RWPE2 (cell line): ENCODE measurements around the gene ARHGEF1.

Experiments
- ATAC-seq: fragments of 200-7000 bp; cut with Tn5 transposase; 3 replicates; pipeline ENCODE4 v1.9.1; 2021; ENCODE audit warnings: low read depth
- DNase-seq: peaks from one replicate; pipeline ENCODE4 v3.0.0-alpha.2; 2020; ENCODE audit warnings: low spot score
- H3K27ac ChIP-seq: fragments of 450-650 bp; 2 replicates; pipeline ENCODE4 v1.5.1; 2017; ENCODE audit warnings: mild to moderate bottlenecking; ENCODE audit not compliant: poor library complexity, severe bottlenecking
- H3K27me3 ChIP-seq: fragments of 250-450 bp; sonication (Bioruptor Pico); 2 replicates; pipeline ENCODE4 v1.5.1; 2021; ENCODE audit warnings: mild to moderate bottlenecking, moderate library complexity; ENCODE audit not compliant: insufficient read depth, poor library complexity, severe bottlenecking
- H3K36me3 ChIP-seq: fragments of 250-450 bp; sonication (Bioruptor Pico); 2 replicates; pipeline ENCODE4 v1.5.1; 2020; ENCODE audit warnings: low read depth, mild to moderate bottlenecking, moderate library complexity
- H3K4me1 ChIP-seq: fragments of 250-450 bp; sonication (Bioruptor Pico); 2 replicates; pipeline ENCODE4 v1.5.1; 2021; ENCODE audit warnings: mild to moderate bottlenecking, moderate library complexity; ENCODE audit not compliant: insufficient read depth, poor library complexity, severe bottlenecking
- H3K4me3 ChIP-seq: fragments of 250-450 bp; sonication (Bioruptor Pico); 2 replicates; pipeline ENCODE4 v1.5.1; 2021; ENCODE audit warnings: mild to moderate bottlenecking, moderate library complexity; ENCODE audit not compliant: severe bottlenecking
- H3K9me3 ChIP-seq: fragments of 250-450 bp; sonication (Bioruptor Pico); 2 replicates; pipeline ENCODE4 v1.5.1; 2021; ENCODE audit warnings: mild to moderate bottlenecking, moderate library complexity; ENCODE audit not compliant: severe bottlenecking
- TF ChIP-seq, protein P1 (sequence below): fragments of 450-650 bp; IDR thresholded peaks from one replicate; pipeline ENCODE4 v1.5.1; 2017; ENCODE audit warnings: mild to moderate bottlenecking, moderate library complexity; ENCODE audit not compliant: poor library complexity, severe bottlenecking

ARHGEF1 gene

GRCh38 chr19:41844601-41845000 is 38.4 kb upstream of the ARHGEF1 start, which contains the start of gene LYPD4:
Gene LYPD4 (minus strand): TSS chr19:41844683. CDS start chr19:41839285, 5,398 bp downstream.
- H3K27ac ChIP-seq: no peak within 1 kb of the TSS
- peaks cover 4% of the 10 kb centered on the region for H3K27me3 ChIP-seq
- DNase-seq (no peak), ATAC-seq (no peak)
- no peaks in the 10 kb centered on the region for H3K36me3 ChIP-seq
- H3K4me1 ChIP-seq: no peaks in the 10 kb centered on the region
- no peak within 1 kb of the TSS for H3K4me3 ChIP-seq
- no peaks in the 10 kb centered on the region for H3K9me3 ChIP-seq
- TF ChIP-seq, protein P1, sequence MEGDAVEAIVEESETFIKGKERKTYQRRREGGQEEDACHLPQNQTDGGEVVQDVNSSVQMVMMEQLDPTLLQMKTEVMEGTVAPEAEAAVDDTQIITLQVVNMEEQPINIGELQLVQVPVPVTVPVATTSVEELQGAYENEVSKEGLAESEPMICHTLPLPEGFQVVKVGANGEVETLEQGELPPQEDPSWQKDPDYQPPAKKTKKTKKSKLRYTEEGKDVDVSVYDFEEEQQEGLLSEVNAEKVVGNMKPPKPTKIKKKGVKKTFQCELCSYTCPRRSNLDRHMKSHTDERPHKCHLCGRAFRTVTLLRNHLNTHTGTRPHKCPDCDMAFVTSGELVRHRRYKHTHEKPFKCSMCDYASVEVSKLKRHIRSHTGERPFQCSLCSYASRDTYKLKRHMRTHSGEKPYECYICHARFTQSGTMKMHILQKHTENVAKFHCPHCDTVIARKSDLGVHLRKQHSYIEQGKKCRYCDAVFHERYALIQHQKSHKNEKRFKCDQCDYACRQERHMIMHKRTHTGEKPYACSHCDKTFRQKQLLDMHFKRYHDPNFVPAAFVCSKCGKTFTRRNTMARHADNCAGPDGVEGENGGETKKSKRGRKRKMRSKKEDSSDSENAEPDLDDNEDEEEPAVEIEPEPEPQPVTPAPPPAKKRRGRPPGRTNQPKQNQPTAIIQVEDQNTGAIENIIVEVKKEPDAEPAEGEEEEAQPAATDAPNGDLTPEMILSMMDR: no peak

DNA sequence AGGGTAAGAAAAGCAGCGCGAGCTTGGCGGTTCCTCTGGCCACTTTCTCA is 38.2 kb upstream of the ARHGEF1 start, which contains the start of gene DMRTC2:
TSS of gene DMRTC2 (plus strand) at position 42 of the 50 bp plus-strand sequence. CDS start 2,387 bp downstream, outside the sequence.
- DNase-seq: no peak
- Histone ChIP-seq H3K36me3 (no peaks in the 10 kb centered on the region), H3K27ac (no peak within 1 kb of the TSS), H3K9me3 (no peaks in the 10 kb centered on the region), H3K27me3 (peaks cover 4% of the 10 kb centered on the region), H3K4me1 (no peaks in the 10 kb centered on the region), H3K4me3 (no peak within 1 kb of the TSS)
- no peak for ATAC-seq
- TF ChIP-seq, protein P1: no peak

DNA sequence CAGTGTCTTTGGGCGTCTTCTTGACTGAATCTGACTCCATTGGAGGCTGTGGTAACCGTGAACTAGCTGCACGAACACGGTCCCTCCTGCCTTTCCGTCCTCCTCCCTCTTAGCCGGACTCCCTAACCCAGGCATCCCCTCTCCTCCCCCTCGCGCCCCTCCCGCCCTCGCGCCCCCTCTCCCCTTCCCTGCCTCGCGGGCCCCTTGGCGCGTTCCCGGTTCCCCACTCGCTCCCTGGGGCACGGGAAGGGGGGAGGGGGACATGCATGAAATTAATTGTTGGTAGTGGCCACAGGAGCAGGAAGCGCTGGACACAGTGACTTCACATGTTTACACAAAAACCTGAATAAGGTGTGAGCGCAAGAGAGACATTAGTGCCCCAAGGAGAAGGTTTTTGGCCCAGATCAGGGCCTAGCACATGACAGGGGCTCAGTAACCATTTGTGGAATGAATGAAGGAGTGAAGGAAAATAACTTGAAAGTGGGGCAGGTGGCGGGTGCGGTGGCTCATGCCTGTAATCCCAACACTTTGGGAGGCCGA is 37.9 kb upstream of the ARHGEF1 start:
- no peak overlapping the region for H3K27ac ChIP-seq
- no peaks in the 10 kb centered on the region for H3K36me3 ChIP-seq
- H3K27me3 ChIP-seq: peaks cover 4% of the 10 kb centered on the region

DNA sequence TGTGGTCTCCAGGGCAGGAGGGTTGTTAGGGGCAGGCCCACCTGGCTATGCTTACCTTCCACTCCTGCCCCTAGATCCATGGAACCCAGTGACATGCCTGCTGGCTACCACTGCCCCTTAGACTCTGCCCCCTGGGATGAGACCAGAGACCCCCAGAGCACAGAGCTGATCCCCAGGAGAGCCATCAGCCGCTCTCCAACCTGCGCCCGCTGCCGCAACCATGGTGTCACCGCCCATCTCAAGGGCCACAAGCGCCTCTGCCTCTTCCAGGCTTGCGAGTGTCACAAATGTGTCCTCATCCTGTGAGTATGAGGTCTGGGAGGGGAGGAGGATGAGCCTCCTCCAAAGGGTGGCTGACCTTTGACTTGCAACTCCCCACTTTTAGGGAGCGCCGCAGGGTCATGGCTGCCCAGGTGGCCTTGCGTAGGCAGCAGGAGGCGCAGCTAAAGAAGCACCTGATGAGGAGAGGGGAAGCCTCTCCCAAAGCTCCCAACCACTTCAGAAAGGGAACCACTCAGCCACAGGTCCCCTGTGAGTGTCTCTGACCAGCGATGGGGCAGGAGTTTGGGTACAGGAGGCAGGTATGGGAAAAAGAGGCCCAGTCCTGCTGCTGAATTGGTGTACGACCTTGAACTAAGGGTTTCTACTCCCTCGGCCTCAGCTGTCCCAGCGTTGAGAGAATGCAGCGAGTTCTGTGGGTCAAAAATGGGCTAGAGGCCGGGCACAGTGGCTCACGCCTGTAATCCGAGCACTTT is 35.5 kb upstream of the ARHGEF1 start:
- H3K4me1 ChIP-seq: no peaks in the 10 kb centered on the region
- H3K4me3 ChIP-seq: no peak overlapping the region
- TF ChIP-seq, protein P1: no peak
- ATAC-seq (no peak), DNase-seq (no peak)
- H3K36me3 ChIP-seq: no peaks in the 10 kb centered on the region
- peaks cover 19% of the 10 kb centered on the region for H3K27me3 ChIP-seq
- no peak overlapping the region for H3K27ac ChIP-seq
- H3K9me3 ChIP-seq: no peaks in the 10 kb centered on the region

More for the DNA sequence above, 37.9 kb upstream of the ARHGEF1 start:
- TF ChIP-seq, protein P1: no peak
- Histone ChIP-seq H3K4me3 (no peak overlapping the region), H3K4me1 (no peaks in the 10 kb centered on the region), H3K9me3 (no peaks in the 10 kb centered on the region)
- DNase-seq (no peak), ATAC-seq (no peak)

DNA sequence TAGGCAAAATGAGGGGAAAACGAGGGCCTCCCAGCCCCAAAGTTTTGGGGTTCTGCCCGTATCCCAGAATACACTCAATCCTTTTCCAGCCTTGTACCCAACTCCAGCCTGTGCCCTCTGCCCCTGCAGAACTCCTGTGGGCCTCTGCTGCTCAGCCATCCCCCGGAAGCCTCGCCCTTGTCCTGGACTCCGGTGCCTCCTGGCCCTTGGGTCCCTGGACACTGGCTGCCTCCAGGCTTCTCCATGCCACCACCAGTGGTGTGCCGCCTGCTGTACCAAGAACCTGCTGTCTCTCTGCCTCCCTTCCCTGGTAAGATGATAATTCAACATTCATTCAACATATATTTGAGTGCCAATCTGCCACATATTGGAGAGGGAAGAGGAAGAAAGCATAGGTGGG is 34.3 kb upstream of the ARHGEF1 start:
- DNase-seq (no peak), ATAC-seq (no peak)
- TF ChIP-seq, protein P1: no peak
- Histone ChIP-seq H3K36me3 (no peaks in the 10 kb centered on the region), H3K4me3 (no peak overlapping the region), H3K27ac (no peak overlapping the region), H3K9me3 (no peaks in the 10 kb centered on the region), H3K27me3 (peaks cover 24% of the 10 kb centered on the region), H3K4me1 (no peaks in the 10 kb centered on the region)
